ENCODE data around the gene ERCC5. TPM values are rescaled to one million over a fixed set of nuclear protein-coding genes. Genes with fewer than 3 reads are reported as not detected.

Gene ERCC5
- total and polyA plus RNA-seq, 4 donors = 17.7 to 44.8 (median 24.7) TPM

DNA sequence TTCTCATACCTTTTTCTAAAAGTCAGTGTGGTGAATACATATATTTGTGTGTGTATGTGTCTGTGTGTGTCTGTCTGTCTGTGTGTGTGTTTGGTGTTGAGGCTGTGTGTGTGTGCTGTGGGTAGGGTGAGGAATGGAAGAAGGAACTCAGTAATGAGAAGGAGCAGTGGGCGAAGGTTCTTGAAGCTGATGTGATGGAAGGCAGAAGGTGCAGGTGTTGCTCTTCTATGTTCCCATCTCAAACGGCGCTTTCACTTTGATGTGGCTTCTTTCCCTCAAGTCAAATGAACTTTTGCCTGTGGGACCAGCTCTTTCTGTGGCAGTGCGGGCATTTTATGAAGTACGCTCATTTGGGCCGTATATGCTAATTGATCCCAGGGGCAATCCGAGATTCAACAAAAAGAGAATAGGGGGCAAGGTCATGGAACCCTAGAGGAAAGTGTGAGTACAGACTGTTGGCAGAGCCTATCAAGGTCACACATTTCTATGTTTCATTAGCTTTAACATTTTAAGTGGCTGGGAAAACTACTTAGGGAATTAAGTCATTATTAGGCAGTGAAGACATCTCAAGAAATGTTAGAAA lies 31.7 kb upstream of the ERCC5 start:
- H3K9me3 ChIP-seq (ENCODE audit: control insufficient read depth in 4 of 4, low read length in 3 of 4) = peaks cover 0 to 4% (median 0%) of the 10 kb centered on the region in 4 donors
- no peak overlapping the region for H3K9ac ChIP-seq (ENCODE audit: low read depth in 1 of 2, low read length in 2 of 2)
- no peak overlapping the region for H3K27ac ChIP-seq (ENCODE audit: low read depth in 1 of 2, low read length in 2 of 2)
- H3K27me3 ChIP-seq (ENCODE audit: control insufficient read depth in 4 of 4, insufficient read depth in 4 of 4, low read length in 3 of 4) = no peaks in the 10 kb centered on the region
- 84% methylated on average over 7 of the region's 7 CpGs for WGBS
- peaks cover 0 to 11% (median 9%) of the 10 kb centered on the region in 4 donors for H3K36me3 ChIP-seq (ENCODE audit: control insufficient read depth in 4 of 4, insufficient read depth in 3 of 4, low read depth in 1 of 4, low read length in 3 of 4)
- peaks cover 0 to 4% (median 2%) of the 10 kb centered on the region in 4 donors for H3K4me1 ChIP-seq (ENCODE audit: control insufficient read depth in 4 of 4, insufficient read depth in 4 of 4, low read length in 3 of 4)
- no peak for TF ChIP-seq TAF1 (conservative IDR thresholded peaks at IDR 0.05)
- TF ChIP-seq, protein P1, sequence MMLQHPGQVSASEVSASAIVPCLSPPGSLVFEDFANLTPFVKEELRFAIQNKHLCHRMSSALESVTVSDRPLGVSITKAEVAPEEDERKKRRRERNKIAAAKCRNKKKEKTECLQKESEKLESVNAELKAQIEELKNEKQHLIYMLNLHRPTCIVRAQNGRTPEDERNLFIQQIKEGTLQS (IDR thresholded peaks at IDR 0.05) = no peak
- no peak for TF ChIP-seq FOXA2 (IDR thresholded peaks at IDR 0.05)
- no peak for TF ChIP-seq HNF4G (IDR thresholded peaks at IDR 0.05)
- TF ChIP-seq JUND (IDR thresholded peaks at IDR 0.05) = no peak
- H3K4me3 ChIP-seq (ENCODE audit: low read depth in 1 of 3, low read length in 3 of 3) = no peak overlapping the region
- no peak for DNase-seq (ENCODE audit: low spot score)

DNA sequence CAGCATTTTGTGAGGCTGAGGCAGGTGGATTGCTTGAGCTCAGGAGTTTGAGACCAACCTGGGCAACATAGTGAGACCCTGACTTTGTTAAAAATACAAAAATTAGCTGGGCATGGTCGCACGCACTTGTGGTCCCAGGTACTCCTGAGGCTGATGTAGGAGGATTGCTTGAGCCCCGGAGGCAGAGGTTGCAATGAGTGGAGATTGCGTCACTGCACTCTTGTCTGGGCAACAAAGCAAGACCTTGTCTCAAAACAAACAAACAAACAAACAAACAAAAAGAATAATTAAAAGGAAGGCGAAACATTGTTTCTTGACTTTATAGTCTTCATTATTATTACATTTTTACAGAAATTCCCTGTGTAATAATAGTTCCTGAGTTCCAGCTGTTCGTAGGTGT lies 31.0 kb upstream of the ERCC5 start:
- DNase-seq (ENCODE audit: low spot score) = no peak
- H3K4me1 ChIP-seq (ENCODE audit: control insufficient read depth in 4 of 4, insufficient read depth in 4 of 4, low read length in 3 of 4) = peaks cover 0 to 4% (median 2%) of the 10 kb centered on the region in 4 donors
- TF ChIP-seq GABPA (IDR thresholded peaks at IDR 0.05 in 1 of 2, conservative IDR thresholded peaks at IDR 0.05 in 1 of 2) (no peak), HNF4A (conservative IDR thresholded peaks at IDR 0.05) (no peak)
- TF ChIP-seq, protein P2, sequence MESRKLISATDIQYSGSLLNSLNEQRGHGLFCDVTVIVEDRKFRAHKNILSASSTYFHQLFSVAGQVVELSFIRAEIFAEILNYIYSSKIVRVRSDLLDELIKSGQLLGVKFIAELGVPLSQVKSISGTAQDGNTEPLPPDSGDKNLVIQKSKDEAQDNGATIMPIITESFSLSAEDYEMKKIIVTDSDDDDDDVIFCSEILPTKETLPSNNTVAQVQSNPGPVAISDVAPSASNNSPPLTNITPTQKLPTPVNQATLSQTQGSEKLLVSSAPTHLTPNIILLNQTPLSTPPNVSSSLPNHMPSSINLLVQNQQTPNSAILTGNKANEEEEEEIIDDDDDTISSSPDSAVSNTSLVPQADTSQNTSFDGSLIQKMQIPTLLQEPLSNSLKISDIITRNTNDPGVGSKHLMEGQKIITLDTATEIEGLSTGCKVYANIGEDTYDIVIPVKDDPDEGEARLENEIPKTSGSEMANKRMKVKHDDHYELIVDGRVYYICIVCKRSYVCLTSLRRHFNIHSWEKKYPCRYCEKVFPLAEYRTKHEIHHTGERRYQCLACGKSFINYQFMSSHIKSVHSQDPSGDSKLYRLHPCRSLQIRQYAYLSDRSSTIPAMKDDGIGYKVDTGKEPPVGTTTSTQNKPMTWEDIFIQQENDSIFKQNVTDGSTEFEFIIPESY (IDR thresholded peaks at IDR 0.05) = no peak
- H3K9me3 ChIP-seq (ENCODE audit: control insufficient read depth in 4 of 4, low read length in 3 of 4) = peaks cover 0 to 4% (median 0%) of the 10 kb centered on the region in 4 donors
- H3K27me3 ChIP-seq (ENCODE audit: control insufficient read depth in 4 of 4, insufficient read depth in 4 of 4, low read length in 3 of 4) = no peaks in the 10 kb centered on the region
- H3K36me3 ChIP-seq (ENCODE audit: control insufficient read depth in 4 of 4, insufficient read depth in 3 of 4, low read depth in 1 of 4, low read length in 3 of 4) = peaks cover 2 to 13% (median 10%) of the 10 kb centered on the region in 4 donors
- 83% methylated on average over 6 of the region's 6 CpGs for WGBS
- H3K27ac ChIP-seq (ENCODE audit: low read depth in 1 of 2, low read length in 2 of 2) = no peak overlapping the region
- H3K4me3 ChIP-seq (ENCODE audit: low read depth in 1 of 3, low read length in 3 of 3) = no peak overlapping the region
- H3K9ac ChIP-seq (ENCODE audit: low read depth in 1 of 2, low read length in 2 of 2) = no peak overlapping the region

DNA sequence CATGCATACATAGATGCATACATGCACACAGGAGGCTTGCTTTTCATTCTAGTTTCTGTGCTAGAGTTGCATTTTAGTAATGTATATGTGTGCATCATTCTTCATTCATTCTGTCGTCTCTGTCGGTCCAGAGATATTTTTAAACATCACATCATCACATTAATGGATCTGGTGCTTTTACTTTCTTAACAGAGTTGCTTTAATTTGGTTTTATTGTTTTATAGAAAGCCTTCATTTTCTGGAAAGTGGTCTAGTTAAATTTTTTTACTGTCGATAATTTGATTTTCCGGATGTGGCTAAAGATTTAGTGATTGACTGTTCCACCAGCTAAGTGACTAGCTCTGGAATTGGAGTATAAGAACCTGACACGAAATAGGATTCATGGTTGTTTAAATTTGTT lies 30.0 kb upstream of the ERCC5 start:
- WGBS = 96% methylated on average over 5 of the region's 5 CpGs

DNA sequence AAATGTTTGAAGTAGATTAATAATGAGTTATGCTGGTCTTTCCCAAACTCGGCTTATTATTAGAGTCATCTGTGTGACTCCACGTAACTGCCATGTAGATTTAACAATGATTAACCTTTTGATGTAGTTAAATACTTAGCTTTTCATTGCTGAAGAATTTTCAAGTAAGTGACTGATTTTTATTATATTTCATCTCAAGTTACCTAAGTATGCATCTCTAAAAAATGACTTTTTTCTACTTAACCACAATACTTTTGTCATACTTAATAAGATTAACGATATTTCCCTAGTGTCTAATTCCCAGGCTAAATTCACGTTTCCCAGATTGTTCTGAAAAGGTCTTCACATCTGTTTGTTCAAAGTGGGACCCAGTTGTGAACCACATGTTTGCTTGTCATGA lies 29.1 kb upstream of the ERCC5 start:
- Histone ChIP-seq H3K36me3 (ENCODE audit: control insufficient read depth in 4 of 4, insufficient read depth in 3 of 4, low read depth in 1 of 4, low read length in 3 of 4) (peaks cover 2 to 22% (median 8%) of the 10 kb centered on the region in 4 donors), H3K27ac (ENCODE audit: low read depth in 1 of 2, low read length in 2 of 2) (no peak overlapping the region), H3K4me3 (ENCODE audit: low read depth in 1 of 3, low read length in 3 of 3) (no peak overlapping the region), H3K9me3 (ENCODE audit: control insufficient read depth in 4 of 4, low read length in 3 of 4) (no peaks in the 10 kb centered on the region), H3K9ac (ENCODE audit: low read depth in 1 of 2, low read length in 2 of 2) (no peak overlapping the region), H3K4me1 (ENCODE audit: control insufficient read depth in 4 of 4, insufficient read depth in 4 of 4, low read length in 3 of 4) (peaks cover 0 to 4% (median 2%) of the 10 kb centered on the region in 4 donors), H3K27me3 (ENCODE audit: control insufficient read depth in 4 of 4, insufficient read depth in 4 of 4, low read length in 3 of 4) (no peaks in the 10 kb centered on the region)
- no peak for TF ChIP-seq FOXA1 (IDR thresholded peaks at IDR 0.05)
- no peak for TF ChIP-seq HNF4G (IDR thresholded peaks at IDR 0.05)
- no peak for TF ChIP-seq NR2F2 (IDR thresholded peaks at IDR 0.05)
- TF ChIP-seq GABPA (IDR thresholded peaks at IDR 0.05 in 1 of 2, conservative IDR thresholded peaks at IDR 0.05 in 1 of 2) = no peak
- no peak for TF ChIP-seq RXRA (IDR thresholded peaks at IDR 0.05)
- TF ChIP-seq, protein P1 (IDR thresholded peaks at IDR 0.05) = no peak
- no peak for TF ChIP-seq JUND (IDR thresholded peaks at IDR 0.05)
- 93% methylated on average over 4 of the region's 4 CpGs for WGBS
- no peak for DNase-seq (ENCODE audit: low spot score)

More for the DNA sequence above, 30.0 kb upstream of the ERCC5 start:
- no peak for DNase-seq (ENCODE audit: low spot score)
- TF ChIP-seq FOXA2 (IDR thresholded peaks at IDR 0.05) (no peak), SP1 (IDR thresholded peaks at IDR 0.05) (no peak), RXRA (IDR thresholded peaks at IDR 0.05) (no peak), RAD21 (IDR thresholded peaks at IDR 0.05) (no peak), EGR1 (IDR thresholded peaks at IDR 0.05; ENCODE audit: low read depth in 2 of 2) (no peak)
- TF ChIP-seq, protein P3, sequence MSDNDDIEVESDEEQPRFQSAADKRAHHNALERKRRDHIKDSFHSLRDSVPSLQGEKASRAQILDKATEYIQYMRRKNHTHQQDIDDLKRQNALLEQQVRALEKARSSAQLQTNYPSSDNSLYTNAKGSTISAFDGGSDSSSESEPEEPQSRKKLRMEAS (IDR thresholded peaks at IDR 0.05) = no peak
- Histone ChIP-seq H3K36me3 (ENCODE audit: control insufficient read depth in 4 of 4, insufficient read depth in 3 of 4, low read depth in 1 of 4, low read length in 3 of 4) (peaks cover 2 to 18% (median 10%) of the 10 kb centered on the region in 4 donors), H3K27ac (ENCODE audit: low read depth in 1 of 2, low read length in 2 of 2) (no peak overlapping the region), H3K9me3 (ENCODE audit: control insufficient read depth in 4 of 4, low read length in 3 of 4) (peaks cover 0 to 4% (median 0%) of the 10 kb centered on the region in 4 donors), H3K4me1 (ENCODE audit: control insufficient read depth in 4 of 4, insufficient read depth in 4 of 4, low read length in 3 of 4) (peaks cover 0 to 4% (median 2%) of the 10 kb centered on the region in 4 donors), H3K4me3 (ENCODE audit: low read depth in 1 of 3, low read length in 3 of 3) (no peak overlapping the region), H3K27me3 (ENCODE audit: control insufficient read depth in 4 of 4, insufficient read depth in 4 of 4, low read length in 3 of 4) (no peaks in the 10 kb centered on the region), H3K9ac (ENCODE audit: low read depth in 1 of 2, low read length in 2 of 2) (no peak overlapping the region)
